WTC11 (cell line): ENCODE measurements around the gene ABTB2.

Experiments used
- ARID4B ChIP-seq: sonication (generic); formaldehyde crosslinking; IDR thresholded peaks from 2 replicates; pipeline ENCODE4 v1.8.0; 2023; ENCODE audit warnings: missing genetic modification reagents, mild to moderate bottlenecking, borderline replicate concordance
- ATF2 ChIP-seq: sonication (generic); formaldehyde crosslinking; IDR thresholded peaks from 2 replicates; pipeline ENCODE4 v1.8.1; 2022; ENCODE audit warnings: low read depth, missing genetic modification reagents, borderline replicate concordance
- CTCF ChIP-seq: fragments of 200-600 bp; IDR thresholded peaks from 2 replicates; pipeline ENCODE4 v1.8.0; 2022; ENCODE audit warnings: antibody characterized with exemption
- ESRRA ChIP-seq: sonication (generic); formaldehyde crosslinking; IDR thresholded peaks from 2 replicates; pipeline ENCODE4 v1.8.1; 2022; ENCODE audit warnings: mild to moderate bottlenecking, missing genetic modification reagents, borderline replicate concordance
- FOXJ3 ChIP-seq: sonication (generic); formaldehyde crosslinking; IDR thresholded peaks from 2 replicates; pipeline ENCODE4 v1.9.0; 2021; ENCODE audit warnings: missing genetic modification reagents, mild to moderate bottlenecking, borderline replicate concordance
- FOXP4 ChIP-seq: sonication (generic); formaldehyde crosslinking; IDR thresholded peaks from 2 replicates; pipeline ENCODE4 v1.8.0; 2022; ENCODE audit warnings: mild to moderate bottlenecking, missing genetic modification reagents
- JUN ChIP-seq: sonication (generic); formaldehyde crosslinking; IDR thresholded peaks from 2 replicates; pipeline ENCODE4 v1.8.0; 2023; ENCODE audit warnings: mild to moderate bottlenecking, missing genetic modification reagents
- PRDM15 ChIP-seq: sonication (generic); formaldehyde crosslinking; IDR thresholded peaks from 2 replicates; pipeline ENCODE4 v1.8.0; 2022; ENCODE audit warnings: missing genetic modification reagents
- SP1 ChIP-seq: sonication (generic); formaldehyde crosslinking; conservative IDR thresholded peaks from 2 replicates; pipeline ENCODE4 v1.8.1; 2022; ENCODE audit warnings: missing genetic modification reagents
- TEAD1 ChIP-seq: sonication (generic); formaldehyde crosslinking; IDR thresholded peaks from 2 replicates; pipeline ENCODE4 v1.8.0; 2022; ENCODE audit warnings: mild to moderate bottlenecking, missing genetic modification reagents
- TEAD4 ChIP-seq: sonication (generic); formaldehyde crosslinking; IDR thresholded peaks from 2 replicates; pipeline ENCODE4 v1.8.0; 2022; ENCODE audit warnings: mild to moderate bottlenecking, missing genetic modification reagents
- USF2 ChIP-seq: sonication (generic); formaldehyde crosslinking; IDR thresholded peaks from 2 replicates; pipeline ENCODE4 v1.8.1; 2023; ENCODE audit warnings: mild to moderate bottlenecking, missing genetic modification reagents, moderate library complexity
- ZSCAN18 ChIP-seq: fragments of 250-450 bp; sonication (Bioruptor Pico); IDR thresholded peaks from 2 replicates; pipeline ENCODE4 v2.1.2; 2022; ENCODE audit warnings: mild to moderate bottlenecking, moderate library complexity

GRCh38 chr11:34337016-34337415, 20.8 kb downstream of the ABTB2 start:
- no peak for TF ChIP-seq CTCF
- TF ChIP-seq PRDM15 (CRISPR knock-in tag): no peak
- no peak for TF ChIP-seq ATF2
- no peak for TF ChIP-seq ZSCAN18 (CRISPR knock-in tag)
- no peak for TF ChIP-seq ESRRA (CRISPR knock-in tag)
- no peak for TF ChIP-seq ARID4B (CRISPR knock-in tag)
- TF ChIP-seq TEAD4 (CRISPR knock-in tag): no peak
- TF ChIP-seq FOXJ3: no peak
- TF ChIP-seq FOXP4: no peak
- TF ChIP-seq TEAD1 (CRISPR knock-in tag): no peak
- no peak for TF ChIP-seq JUN (CRISPR knock-in tag)
- TF ChIP-seq USF2 (CRISPR knock-in tag): no peak
- no peak for TF ChIP-seq SP1 (CRISPR knock-in tag)
